Thoracic aorta endothelial cell (primary cell): Measurements from ENCODE around the gene KIF11. TPM values are rescaled to one million over a fixed set of nuclear protein-coding genes. Genes with fewer than 3 reads are reported as not detected.

Experiments
- small RNA-seq: library from RNA; depleted of rRNA; stranded (forward); fragments of <200 nt; gene quantifications from one replicate; pipeline ENCODE3, GENCODE V24; 2012
- total RNA-seq: library from RNA; depleted of rRNA; stranded (reverse); fragments of >200 nt; gene quantifications from 2 replicates; pipeline ENCODE4 v1.2.3, GENCODE V29; 2012

Gene KIF11
- 58.8 and 83.2 TPM in 2 replicates for total RNA-seq

GRCh38 chr10:92592761-92593618 lies at the start of gene KIF11:
KIF11 (plus strand) TSS chr10:92593130; CDS start chr10:92593376, 246 bp downstream.

GRCh38 chr10:92573798-92574547 lies 19.0 kb upstream of the KIF11 start, which contains the start of gene IDE:
IDE (minus strand) TSS chr10:92574093; CDS start chr10:92574019, 74 bp downstream.

DNA sequence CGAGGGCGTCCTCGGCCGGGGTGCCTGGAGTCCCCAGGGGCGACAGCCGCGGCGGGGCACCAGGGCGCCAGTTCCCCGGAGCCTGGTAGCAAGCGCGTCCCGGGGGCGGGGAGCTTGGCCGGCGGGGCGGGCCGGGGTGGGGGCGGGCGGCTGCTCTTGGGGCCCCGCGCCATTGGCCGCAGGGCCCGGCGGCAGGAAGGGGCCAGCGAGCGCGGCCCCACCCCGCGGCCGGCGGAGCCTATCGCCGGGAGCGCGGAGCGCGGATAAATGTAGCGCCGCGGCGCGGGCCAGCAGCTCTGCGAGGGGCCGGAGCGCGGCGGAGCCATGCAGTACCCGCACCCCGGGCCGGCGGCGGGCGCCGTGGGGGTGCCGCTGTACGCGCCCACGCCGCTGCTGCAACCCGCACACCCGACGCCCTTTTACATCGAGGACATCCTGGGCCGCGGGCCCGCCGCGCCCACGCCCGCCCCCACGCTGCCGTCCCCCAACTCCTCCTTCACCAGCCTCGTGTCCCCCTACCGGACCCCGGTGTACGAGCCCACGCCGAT lies 96.8 kb downstream of the KIF11 start, which contains the start of gene HHEX:
Gene HHEX (plus strand): TSS at position 293 of the 548 bp plus-strand sequence. CDS start 32 bp downstream, at position 325.

Small RNA genes lying within 50 kb of the gene (small RNA-seq; reads per million reads assigned to genes)
- not detected for gene RN7SL644P

Other genes starting within 250 kb of the KIF11 start
- gene IDE, start 19.0 kb upstream of the KIF11 start, total RNA-seq, result 58.4 and 70.3 TPM in 2 replicates
- 78.8 and 89.9 TPM in 2 replicates for gene HHEX, start 96.8 kb downstream of the KIF11 start, total RNA-seq